Neural progenitor cell (in vitro differentiated cells): ENCODE results near the gene DAGLB.

Experiments
- CTCF ChIP-seq: fragments of 200-600 bp; sonication (generic); IDR thresholded peaks from 2 replicates; pipeline ENCODE4 v1.5.1; 2017; ENCODE audit warnings: antibody characterized with exemption, mild to moderate bottlenecking
- EZH2 ChIP-seq: fragments of 200-600 bp; sonication (generic); IDR thresholded peaks from 2 replicates; pipeline ENCODE4 v1.6.1; 2017; ENCODE audit warnings: antibody characterized with exemption, mild to moderate bottlenecking, moderate library complexity

DNA sequence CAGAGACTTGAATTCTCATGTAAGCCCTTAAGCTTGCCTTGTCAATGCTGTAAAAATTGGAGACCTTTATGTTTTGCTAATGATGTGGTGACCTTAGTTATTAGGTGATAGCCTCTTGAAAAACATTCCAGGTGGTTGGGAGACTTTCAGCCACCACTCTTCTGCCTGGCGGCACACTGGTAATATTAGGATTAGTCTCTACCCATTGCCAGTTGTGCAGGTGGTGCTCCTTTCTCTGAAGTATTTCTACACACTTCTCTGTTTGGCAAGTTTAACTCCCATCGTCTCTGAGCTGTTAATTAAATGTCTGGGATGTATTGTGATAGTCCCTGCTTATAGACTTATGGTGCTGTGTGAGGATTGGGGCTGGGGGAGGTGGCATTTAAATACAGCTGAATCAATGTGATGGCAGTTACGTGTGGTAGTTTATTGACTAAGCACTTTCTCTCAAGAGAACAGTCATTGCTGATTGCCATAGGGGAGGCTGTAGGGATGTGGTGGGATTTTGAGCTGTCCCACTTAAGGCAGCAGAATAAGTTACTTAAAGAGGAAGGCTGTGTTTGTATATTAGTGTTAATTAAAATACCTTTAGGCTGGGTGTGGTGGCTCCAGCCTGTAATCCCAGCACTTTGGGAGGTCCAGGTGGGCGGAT is 61.7 kb downstream of the DAGLB start:
- TF ChIP-seq EZH2 (no peak), CTCF (no peak)
